Large intestine (tissue), 3 donors: ENCODE data around the gene PRR15. TPM values are rescaled to one million over a fixed set of nuclear protein-coding genes. Genes with fewer than 3 reads are reported as not detected.
A peak's percentile ranks its signal among the peaks of the same experiment; 100 is the strongest.

Experiments used
- DNase-seq, 2 donors: peaks; one replicate each; pipeline versions ENCODE4 v3.0.0 to v3.0.0-alpha.2; 2013
- H3K27ac ChIP-seq: one replicate; pipeline ENCODE4 v1.5.1; 2013; ENCODE audit warnings: low read length
- H3K27me3 ChIP-seq: 2 replicates; pipeline ENCODE4 v1.6.1; 2013; ENCODE audit warnings: low read length; ENCODE audit not compliant: control insufficient read depth, insufficient read depth
- H3K36me3 ChIP-seq: 2 replicates; pipeline ENCODE4 v1.6.1; 2013; ENCODE audit warnings: low read length; ENCODE audit not compliant: control insufficient read depth, insufficient read depth
- H3K4me1 ChIP-seq: one replicate; pipeline ENCODE4 v1.6.1; 2013; ENCODE audit warnings: low read length; ENCODE audit not compliant: control insufficient read depth, insufficient read depth
- H3K4me3 ChIP-seq: one replicate; pipeline ENCODE4 v1.5.1; 2013; ENCODE audit warnings: low read length
- H3K9me3 ChIP-seq: one replicate; pipeline ENCODE4 v1.6.1; 2013; ENCODE audit warnings: mild to moderate bottlenecking, low read depth, low read length, moderate library complexity; ENCODE audit not compliant: control insufficient read depth
- WGBS: methylation state at CpG from one replicate; pipeline ENCODE4 v1.1.5; 2013; ENCODE audit warnings: low lambda C conversion rate; ENCODE audit not compliant: insufficient coverage; 5-methylcytosine and 5-hydroxymethylcytosine counted together
- polyA plus RNA-seq: library from polyadenylated mRNA; unstranded; fragments of 120-200 nt; gene quantifications from one replicate; pipeline ENCODE4 v1.2.1, GENCODE V29; 2013

PRR15 gene
- polyA plus RNA-seq, 1 donor: 70.8 TPM

DNA sequence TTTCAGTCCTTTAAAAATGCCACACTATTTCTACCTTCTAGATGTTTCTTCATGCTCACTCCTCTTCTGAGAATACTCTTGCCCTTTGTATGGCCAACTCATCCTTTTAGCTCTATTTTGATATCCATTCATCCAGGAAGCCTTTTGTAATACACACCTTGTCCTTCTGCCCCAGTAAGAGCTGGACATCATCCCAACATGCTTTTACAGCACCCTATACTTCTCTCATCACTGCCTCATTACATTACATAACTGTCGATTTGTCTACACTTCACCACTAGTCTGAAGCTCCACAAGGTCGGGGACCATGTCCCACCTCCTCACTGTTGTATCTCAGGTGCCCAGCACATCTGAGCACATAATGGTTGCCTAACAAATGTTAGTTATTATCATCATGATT, 29.2 kb downstream of the PRR15 start:
- Histone ChIP-seq H3K9me3 (no peaks in the 10 kb centered on the region), H3K27me3 (no peaks in the 10 kb centered on the region), H3K27ac (peak overlapping the region; percentile 61), H3K4me3 (no peak overlapping the region), H3K36me3 (no peaks in the 10 kb centered on the region), H3K4me1 (peaks cover 32% of the 10 kb centered on the region)
- DNase-seq: no peak
- no CpG with 5 or more reads among the region's 2 CpGs for WGBS

DNA sequence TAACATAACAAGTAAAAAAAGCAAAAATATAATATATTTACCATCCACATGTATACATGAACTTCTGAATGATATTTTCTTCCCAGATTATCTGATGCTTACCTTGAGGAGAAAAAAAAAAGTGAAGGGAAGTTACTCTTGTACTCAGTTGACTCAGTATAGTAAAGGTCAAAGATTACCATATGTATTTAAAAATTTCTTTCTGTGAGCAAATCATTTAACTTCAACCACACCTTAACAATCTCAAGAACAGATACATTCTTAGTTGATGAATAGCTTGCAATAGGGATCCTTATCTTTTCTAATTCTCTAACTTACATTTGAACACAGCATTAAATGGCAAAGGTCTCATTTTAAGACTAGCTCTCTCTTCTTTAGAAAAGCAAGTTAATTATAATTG, 29.8 kb downstream of the PRR15 start:
- peak in 1 of 2 donors; percentile 75 for DNase-seq
- Histone ChIP-seq H3K36me3 (no peaks in the 10 kb centered on the region), H3K9me3 (no peaks in the 10 kb centered on the region), H3K27me3 (no peaks in the 10 kb centered on the region), H3K4me1 (peaks cover 32% of the 10 kb centered on the region), H3K27ac (peak overlapping the region; percentile 61), H3K4me3 (no peak overlapping the region)

- H3K27me3 ChIP-seq: no peaks in the 10 kb centered on the region
- WGBS: no CpG with 5 or more reads among the region's 3 CpGs
Measured at GRCh38 chr7:29596593-29597178, 33.1 kb downstream of the PRR15 start.

GRCh38 chr7:29597266-29597665, 33.6 kb downstream of the PRR15 start:
- no peaks in the 10 kb centered on the region for H3K36me3 ChIP-seq
- H3K27ac ChIP-seq: peak overlapping the region; percentile 75
- no CpG with 5 or more reads among the region's 2 CpGs for WGBS
- H3K4me3 ChIP-seq: no peak overlapping the region
- H3K4me1 ChIP-seq: peaks cover 39% of the 10 kb centered on the region
- no peak for DNase-seq
- H3K27me3 ChIP-seq: no peaks in the 10 kb centered on the region
- H3K9me3 ChIP-seq: no peaks in the 10 kb centered on the region

More at GRCh38 chr7:29596593-29597178, 33.1 kb downstream of the PRR15 start:
- Histone ChIP-seq H3K4me3 (no peak overlapping the region), H3K4me1 (peaks cover 43% of the 10 kb centered on the region), H3K36me3 (no peaks in the 10 kb centered on the region), H3K27ac (peak overlapping the region; percentile 75), H3K9me3 (no peaks in the 10 kb centered on the region)
- peak in 1 of 2 donors; percentile 68 for DNase-seq

DNA sequence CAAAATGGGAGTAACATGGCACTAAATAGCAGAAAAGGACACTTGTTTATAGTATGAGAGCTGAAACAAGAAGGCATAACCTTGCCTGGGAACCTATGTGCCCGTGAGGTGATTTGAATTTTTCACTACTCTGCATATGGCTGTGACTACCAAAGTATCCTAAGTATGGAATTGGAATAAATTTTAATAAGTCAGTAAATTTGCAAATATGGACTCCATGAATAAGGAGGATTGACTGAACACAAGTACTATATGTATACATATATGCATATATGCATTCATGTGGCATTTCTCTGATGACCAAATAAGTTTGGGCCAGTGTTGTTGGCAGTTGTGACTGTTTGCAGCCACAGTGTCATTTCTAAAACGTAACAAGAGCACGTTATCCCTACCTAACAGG, 34.5 kb downstream of the PRR15 start:
- no CpG with 5 or more reads among the region's 3 CpGs for WGBS
- peak overlapping the region; percentile 75 for H3K27ac ChIP-seq
- DNase-seq: no peak

DNA sequence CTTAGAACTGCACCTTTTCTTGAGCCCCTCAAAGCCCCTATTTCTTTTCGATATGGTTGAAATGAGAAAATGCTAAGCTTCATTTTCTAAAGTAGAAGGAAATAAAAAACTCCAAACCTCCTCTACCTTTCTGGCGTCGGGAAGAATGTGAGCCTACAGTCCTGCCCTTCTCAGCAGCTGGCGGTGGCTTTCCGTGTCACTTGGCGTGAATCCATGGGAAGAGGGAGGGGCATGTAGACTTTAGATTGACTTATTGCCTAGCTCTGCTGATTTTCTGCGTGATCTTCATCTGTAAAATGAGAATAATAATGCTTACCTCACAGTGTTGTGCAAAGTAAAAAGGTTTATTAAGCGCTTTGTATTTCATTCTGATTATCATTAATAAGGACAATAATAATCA, 35.0 kb downstream of the PRR15 start:
- H3K36me3 ChIP-seq: no peaks in the 10 kb centered on the region
- no peaks in the 10 kb centered on the region for H3K9me3 ChIP-seq
- H3K4me1 ChIP-seq: peaks cover 35% of the 10 kb centered on the region
- peak overlapping the region; percentile 75 for H3K27ac ChIP-seq
- no peaks in the 10 kb centered on the region for H3K27me3 ChIP-seq
- no peak overlapping the region for H3K4me3 ChIP-seq
- WGBS: 50% methylated on average over 2 of the region's 8 CpGs
- peak; percentile 77 to 88 for DNase-seq

More for the DNA sequence above, 34.5 kb downstream of the PRR15 start:
- no peaks in the 10 kb centered on the region for H3K9me3 ChIP-seq
- peaks cover 35% of the 10 kb centered on the region for H3K4me1 ChIP-seq
- no peaks in the 10 kb centered on the region for H3K36me3 ChIP-seq
- no peak overlapping the region for H3K4me3 ChIP-seq
- H3K27me3 ChIP-seq: no peaks in the 10 kb centered on the region

- H3K27ac ChIP-seq: peak overlapping the region; percentile 75
- 0% methylated on average over 1 of the region's 2 CpGs for WGBS
- peak; percentile 63 to 78 for DNase-seq
- H3K4me3 ChIP-seq: no peak overlapping the region
- no peaks in the 10 kb centered on the region for H3K27me3 ChIP-seq
- no peaks in the 10 kb centered on the region for H3K9me3 ChIP-seq
- no peaks in the 10 kb centered on the region for H3K36me3 ChIP-seq
- peaks cover 39% of the 10 kb centered on the region for H3K4me1 ChIP-seq
Measured at GRCh38 chr7:29599026-29599425, 35.4 kb downstream of the PRR15 start.

GRCh38 chr7:29600661-29601060, 37.0 kb downstream of the PRR15 start:
- H3K27ac ChIP-seq: no peak overlapping the region

DNA sequence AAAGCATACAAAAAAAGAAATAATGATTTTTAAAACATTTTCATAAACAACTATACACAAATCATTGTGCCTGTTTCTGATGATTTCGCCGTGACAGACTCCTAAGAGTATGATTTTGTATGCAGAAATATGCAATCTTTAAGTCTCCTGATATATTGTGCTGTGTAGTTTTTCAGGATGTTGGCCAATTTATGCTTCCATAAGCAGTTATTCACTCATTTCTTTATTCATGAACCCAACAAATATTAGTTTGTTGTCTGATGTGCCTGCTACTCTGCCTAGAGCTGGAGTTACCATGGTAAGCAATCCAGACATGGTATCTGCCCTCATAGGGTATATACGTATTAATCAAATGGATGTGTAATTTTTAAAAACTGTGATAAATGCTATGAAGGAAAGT, 40.4 kb downstream of the PRR15 start:
- Histone ChIP-seq H3K27ac (no peak overlapping the region), H3K4me1 (peaks cover 55% of the 10 kb centered on the region), H3K27me3 (no peaks in the 10 kb centered on the region), H3K9me3 (no peaks in the 10 kb centered on the region), H3K36me3 (no peaks in the 10 kb centered on the region), H3K4me3 (no peak overlapping the region)
- WGBS: 100% methylated on average over 2 of the region's 3 CpGs
- no peak for DNase-seq

More at GRCh38 chr7:29600661-29601060, 37.0 kb downstream of the PRR15 start:
- H3K36me3 ChIP-seq: no peaks in the 10 kb centered on the region
- no peaks in the 10 kb centered on the region for H3K9me3 ChIP-seq
- no peaks in the 10 kb centered on the region for H3K27me3 ChIP-seq
- WGBS: no CpG with 5 or more reads among the region's 4 CpGs
- H3K4me3 ChIP-seq: no peak overlapping the region
- H3K4me1 ChIP-seq: peaks cover 43% of the 10 kb centered on the region
- DNase-seq: no peak

DNA sequence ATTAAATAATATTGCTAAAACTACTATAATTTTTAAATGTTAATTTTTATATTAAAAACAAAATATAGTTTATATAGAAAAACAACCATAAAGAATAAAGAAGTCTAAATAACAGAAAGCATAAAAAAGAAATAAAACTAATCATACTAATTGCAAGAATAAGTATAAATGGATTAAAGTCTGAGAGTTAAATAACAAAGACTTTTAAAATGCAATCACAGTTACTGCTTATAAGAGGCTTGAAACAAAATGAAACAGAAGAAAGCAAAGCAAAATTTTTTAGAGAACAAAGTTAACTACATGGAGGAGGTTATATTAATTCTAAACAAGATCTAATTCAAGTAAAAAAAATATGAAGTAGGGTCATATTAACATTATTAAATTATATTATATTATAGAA, 41.1 kb downstream of the PRR15 start:
- Histone ChIP-seq H3K4me1 (peaks cover 51% of the 10 kb centered on the region), H3K36me3 (no peaks in the 10 kb centered on the region), H3K9me3 (no peaks in the 10 kb centered on the region), H3K4me3 (no peak overlapping the region), H3K27ac (no peak overlapping the region), H3K27me3 (no peaks in the 10 kb centered on the region)
- no peak for DNase-seq

DNA sequence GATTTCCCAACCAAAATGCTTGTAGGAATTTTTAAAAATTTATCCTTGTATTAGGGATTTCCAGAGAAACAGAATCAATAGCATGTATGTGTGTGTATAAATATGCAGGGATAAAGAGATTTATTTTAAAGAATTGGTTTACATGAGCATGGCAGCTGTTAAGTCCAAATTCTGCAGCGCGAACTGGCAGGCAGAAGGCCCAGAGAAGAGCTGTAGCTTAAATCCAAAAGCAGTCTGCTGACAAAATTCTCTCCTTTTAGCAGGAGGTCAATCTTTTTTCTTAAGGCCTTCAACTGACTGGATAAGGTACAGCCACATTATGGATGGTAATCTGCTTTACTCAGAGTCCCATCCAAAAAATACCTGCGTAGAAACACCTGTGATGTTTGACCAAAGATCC, 42.0 kb downstream of the PRR15 start:
- peaks cover 47% of the 10 kb centered on the region for H3K4me1 ChIP-seq
- no peaks in the 10 kb centered on the region for H3K9me3 ChIP-seq
- WGBS: 29% methylated on average over 1 of the region's 3 CpGs
- no peak overlapping the region for H3K4me3 ChIP-seq
- H3K36me3 ChIP-seq: no peaks in the 10 kb centered on the region
- no peaks in the 10 kb centered on the region for H3K27me3 ChIP-seq
- H3K27ac ChIP-seq: peak overlapping the region; percentile 84
- no peak for DNase-seq
